ENCODE data around the gene KCTD18. TPM values are rescaled to one million over a fixed set of nuclear protein-coding genes. Genes with fewer than 3 reads are reported as not detected.

The KCTD18 gene
- total and polyA plus RNA-seq, 2 experiments from 2014 or later: 15.6 to 27.7 TPM

DNA sequence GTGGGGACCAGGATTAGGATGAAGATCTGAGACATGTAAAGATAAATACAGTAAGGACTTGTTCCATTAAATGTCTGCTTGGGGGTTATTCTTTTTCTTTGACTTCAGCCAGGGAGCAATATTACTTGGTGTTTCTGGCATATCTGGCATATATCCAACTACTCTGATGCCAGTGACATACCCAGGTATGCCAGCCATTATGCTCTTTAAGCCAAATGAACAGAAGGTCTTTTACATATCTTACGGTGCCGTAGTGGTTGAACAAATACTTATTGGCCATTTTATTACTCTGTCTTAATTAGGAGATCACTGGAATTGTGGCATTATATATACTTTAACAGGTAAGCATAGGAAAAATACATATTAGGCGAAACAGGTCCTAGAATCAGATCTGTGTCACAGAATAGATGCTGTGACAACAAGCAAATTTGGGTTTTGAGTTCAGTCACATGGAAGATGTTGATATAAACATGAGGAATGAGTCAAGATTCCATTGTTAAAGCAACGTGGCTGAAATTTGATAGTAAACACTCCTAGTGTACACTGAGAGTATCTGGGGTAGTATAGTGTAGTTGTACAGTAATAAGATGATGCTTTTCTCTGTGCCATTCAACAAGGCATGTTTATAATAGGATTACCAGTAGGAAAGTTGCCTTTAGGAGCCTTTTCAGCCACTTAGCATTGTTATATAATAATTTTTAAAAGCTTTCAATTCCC is 62.6 kb downstream of the KCTD18 start:
- Histone ChIP-seq H3K9ac (no peak overlapping the region), H3K79me2 (ENCODE audit: insufficient read depth) (0 out of 2 replicates have a peak, but pooled peaks cover 4% of the 10 kb centered on the region), H3K9me3 (ENCODE audit: low read depth) (no peaks in the 10 kb centered on the region), H3K9me2 (ENCODE audit: insufficient read depth) (no peaks in the 10 kb centered on the region), H3K27me3 (replicated peaks; ENCODE audit: insufficient read depth) (no peaks in the 10 kb centered on the region), H3K27ac (no peak overlapping the region), H3K4me3 (no peak overlapping the region), H3F3A (ENCODE audit: insufficient read depth) (peaks cover 12% of the 10 kb centered on the region), H3K4me2 (ENCODE audit: unreplicated experiment) (no peak overlapping the region), H3K36me3 (ENCODE audit: low read depth) (peaks cover 3% of the 10 kb centered on the region), H2AFZ (no peak overlapping the region), H3K4me1 (ENCODE audit: insufficient read depth) (peaks cover 11% of the 10 kb centered on the region), H4K20me1 (ENCODE audit: insufficient read depth) (no peaks in the 10 kb centered on the region)
- DNase-seq: peak; percentile 41
- 88 to 89% methylated on average over 4 of the region's 4 CpGs for WGBS, 2 experiments (ENCODE audit: low coverage in 1 of 2, low lambda C conversion rate in 2 of 2, missing lambda C conversion rate in 2 of 2)
- TF ChIP-seq EZH2 (IDR thresholded peaks at IDR 0.05; ENCODE audit: insufficient read depth, poor library complexity, severe bottlenecking): no peak
- no peak for TF ChIP-seq EZH2phosphoT487 (IDR thresholded peaks at IDR 0.05; ENCODE audit: insufficient read depth, low read depth)
- in situ Hi-C loops (cut with MboI): no loop called here

DNA sequence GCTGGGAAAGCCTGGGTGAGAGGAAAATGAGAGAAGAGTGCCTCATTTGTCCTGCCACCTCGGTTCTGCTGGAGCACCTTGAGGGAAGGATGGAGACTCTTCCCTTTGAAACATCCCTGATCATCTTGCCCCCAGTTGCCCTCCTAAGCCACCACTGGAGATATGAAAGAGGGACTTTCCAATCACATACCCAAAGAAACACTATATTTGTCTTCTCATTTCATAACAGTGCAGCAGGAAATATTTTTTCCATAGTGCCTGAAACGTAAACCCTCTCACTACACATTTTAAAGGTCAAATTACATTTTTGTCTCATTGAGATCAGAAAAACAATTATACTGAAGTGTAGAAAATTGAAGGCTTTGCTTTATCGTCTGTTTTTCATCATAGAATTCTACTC is 63.3 kb downstream of the KCTD18 start:
- H3K27ac ChIP-seq: no peak overlapping the region
- 93 to 96% methylated on average over 3 of the region's 3 CpGs for WGBS, 2 experiments (ENCODE audit: low coverage in 1 of 2, low lambda C conversion rate in 2 of 2, missing lambda C conversion rate in 2 of 2)

GRCh38 chr2:200445284-200445683 is 64.6 kb downstream of the KCTD18 start:
- Histone ChIP-seq H3K27me3 (replicated peaks; ENCODE audit: insufficient read depth) (no peaks in the 10 kb centered on the region), H2AFZ (no peak overlapping the region), H3K79me2 (ENCODE audit: insufficient read depth) (0 out of 2 replicates have a peak, but pooled peaks cover 4% of the 10 kb centered on the region), H3K9me2 (ENCODE audit: insufficient read depth) (no peaks in the 10 kb centered on the region), H3K9me3 (ENCODE audit: low read depth) (no peaks in the 10 kb centered on the region), H3K4me3 (no peak overlapping the region), H3F3A (ENCODE audit: insufficient read depth) (peaks cover 25% of the 10 kb centered on the region), H3K4me1 (ENCODE audit: insufficient read depth) (peaks cover 19% of the 10 kb centered on the region), H4K20me1 (ENCODE audit: insufficient read depth) (no peaks in the 10 kb centered on the region), H3K36me3 (ENCODE audit: low read depth) (peaks cover 17% of the 10 kb centered on the region), H3K9ac (no peak overlapping the region), H3K4me2 (ENCODE audit: unreplicated experiment) (no peak overlapping the region), H3K27ac (no peak overlapping the region)
- DNase-seq: no peak
- WGBS, 2 experiments (ENCODE audit: low coverage in 1 of 2, low lambda C conversion rate in 2 of 2, missing lambda C conversion rate in 2 of 2): 100% methylated on average over 1 of the region's 1 CpG
- in situ Hi-C loops (cut with MboI): no loop called here
- TF ChIP-seq EZH2 (IDR thresholded peaks at IDR 0.05; ENCODE audit: insufficient read depth, poor library complexity, severe bottlenecking) (no peak), EZH2phosphoT487 (IDR thresholded peaks at IDR 0.05; ENCODE audit: insufficient read depth, low read depth) (no peak)

More for the DNA sequence above, 63.3 kb downstream of the KCTD18 start:
- peaks cover 18% of the 10 kb centered on the region for H3K4me1 ChIP-seq (ENCODE audit: insufficient read depth)
- no peak overlapping the region for H3K4me2 ChIP-seq (ENCODE audit: unreplicated experiment)
- H3K27me3 ChIP-seq (replicated peaks; ENCODE audit: insufficient read depth): no peaks in the 10 kb centered on the region
- 0 out of 2 replicates have a peak, but pooled peaks cover 4% of the 10 kb centered on the region for H3K79me2 ChIP-seq (ENCODE audit: insufficient read depth)
- no peaks in the 10 kb centered on the region for H3K9me3 ChIP-seq (ENCODE audit: low read depth)
- TF ChIP-seq EZH2 (IDR thresholded peaks at IDR 0.05; ENCODE audit: insufficient read depth, poor library complexity, severe bottlenecking) (no peak), EZH2phosphoT487 (IDR thresholded peaks at IDR 0.05; ENCODE audit: insufficient read depth, low read depth) (no peak)
- no peaks in the 10 kb centered on the region for H4K20me1 ChIP-seq (ENCODE audit: insufficient read depth)
- H3K9me2 ChIP-seq (ENCODE audit: insufficient read depth): no peaks in the 10 kb centered on the region
- H2AFZ ChIP-seq: no peak overlapping the region
- DNase-seq: no peak
- H3K36me3 ChIP-seq (ENCODE audit: low read depth): peaks cover 5% of the 10 kb centered on the region
- no peak overlapping the region for H3K4me3 ChIP-seq
- in situ Hi-C loops (cut with MboI): no loop called here
- no peak overlapping the region for H3K9ac ChIP-seq
- H3F3A ChIP-seq (ENCODE audit: insufficient read depth): peaks cover 19% of the 10 kb centered on the region

DNA sequence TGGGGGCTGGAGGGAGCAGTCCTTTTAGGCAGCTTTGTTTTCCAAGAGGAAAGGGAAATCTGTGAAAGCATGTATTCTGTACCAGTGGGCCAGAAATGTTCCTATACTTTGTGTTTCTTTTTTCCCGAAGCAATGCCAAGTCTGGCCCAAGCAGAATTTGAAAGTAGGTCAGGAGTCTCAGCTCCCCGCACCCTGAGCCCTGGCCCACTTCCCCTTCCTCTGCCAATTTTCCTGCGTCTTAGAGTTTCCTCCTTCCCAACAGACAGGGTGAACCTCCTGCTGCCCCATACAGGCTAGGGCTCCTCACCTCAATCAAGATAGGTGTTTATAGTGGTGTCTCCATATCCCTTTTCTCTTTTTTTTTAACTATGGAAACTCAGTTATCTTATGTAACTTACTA is 65.3 kb downstream of the KCTD18 start:
- no peak overlapping the region for H2AFZ ChIP-seq

More for the DNA sequence above, 65.3 kb downstream of the KCTD18 start:
- Histone ChIP-seq H3F3A (ENCODE audit: insufficient read depth) (peaks cover 25% of the 10 kb centered on the region), H3K36me3 (ENCODE audit: low read depth) (peaks cover 23% of the 10 kb centered on the region), H3K9me3 (ENCODE audit: low read depth) (no peaks in the 10 kb centered on the region), H3K27ac (no peak overlapping the region), H3K79me2 (ENCODE audit: insufficient read depth) (0 out of 2 replicates have a peak, but pooled peaks cover 4% of the 10 kb centered on the region), H3K9me2 (ENCODE audit: insufficient read depth) (no peaks in the 10 kb centered on the region), H4K20me1 (ENCODE audit: insufficient read depth) (no peaks in the 10 kb centered on the region), H3K4me1 (ENCODE audit: insufficient read depth) (peaks cover 19% of the 10 kb centered on the region), H3K4me3 (no peak overlapping the region), H3K9ac (no peak overlapping the region), H3K4me2 (ENCODE audit: unreplicated experiment) (no peak overlapping the region), H3K27me3 (replicated peaks; ENCODE audit: insufficient read depth) (no peaks in the 10 kb centered on the region)
- no peak for TF ChIP-seq EZH2phosphoT487 (IDR thresholded peaks at IDR 0.05; ENCODE audit: insufficient read depth, low read depth)
- no peak for TF ChIP-seq EZH2 (IDR thresholded peaks at IDR 0.05; ENCODE audit: insufficient read depth, poor library complexity, severe bottlenecking)
- 73 to 75% methylated on average over 3 of the region's 3 CpGs for WGBS, 2 experiments (ENCODE audit: low coverage in 1 of 2, low lambda C conversion rate in 2 of 2, missing lambda C conversion rate in 2 of 2)
- DNase-seq: no peak
- in situ Hi-C loops (cut with MboI): no loop called here
